ENCODE results near the gene ABHD14A. TPM values are rescaled to one million over a fixed set of nuclear protein-coding genes. Genes with fewer than 3 reads are reported as not detected.

Gene ABHD14A
- total and polyA plus RNA-seq, 2 of the 13 experiments (the other 11 are each of a cell fraction or from before 2014, with no cell fraction given) = 29.5 to 46.9 TPM

DNA sequence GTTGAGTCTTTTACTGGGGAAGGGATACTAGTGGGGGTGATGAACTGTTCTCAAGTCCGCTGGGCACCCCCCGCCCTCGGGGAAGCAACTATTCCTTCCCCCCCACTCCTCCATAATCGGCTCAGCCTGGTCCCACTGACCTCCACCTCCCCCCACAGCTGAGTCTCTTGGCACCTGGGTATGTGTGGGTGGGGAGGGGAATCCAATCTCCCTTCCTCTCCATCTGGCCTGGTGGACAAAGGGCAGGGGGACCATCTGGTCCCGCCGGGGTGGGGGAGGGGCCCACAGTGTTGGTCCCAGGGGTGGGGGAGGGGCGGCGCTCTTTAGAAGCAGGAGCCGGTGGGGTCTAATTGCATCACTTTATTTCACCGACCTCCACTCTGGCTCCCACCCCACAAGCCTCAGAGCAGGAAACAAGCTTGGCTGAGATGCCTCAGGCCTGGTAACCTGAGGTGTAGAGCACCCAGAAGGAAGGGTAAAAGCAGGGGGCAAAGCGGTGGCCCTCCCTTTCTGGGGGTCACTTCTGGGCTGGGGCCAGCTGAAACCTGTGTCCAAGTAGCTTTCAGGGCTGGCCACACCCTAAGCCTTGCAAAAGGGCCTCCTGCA lies 6.6 kb upstream of the ABHD14A start (continued):
- TF ChIP-seq ZNF605 (CRISPR knock-in tag; IDR thresholded peaks at IDR 0.05) = no peak
- TF ChIP-seq ZNF30 (CRISPR knock-in tag; IDR thresholded peaks at IDR 0.05) = no peak
- no peak for TF ChIP-seq TBL1XR1 (IDR thresholded peaks at IDR 0.05; ENCODE audit: borderline replicate concordance, low read length, partially characterized antibody)
- no peak for TF ChIP-seq NFE2 (CRISPR knock-in tag; IDR thresholded peaks at IDR 0.05)
- TF ChIP-seq, protein P1, sequence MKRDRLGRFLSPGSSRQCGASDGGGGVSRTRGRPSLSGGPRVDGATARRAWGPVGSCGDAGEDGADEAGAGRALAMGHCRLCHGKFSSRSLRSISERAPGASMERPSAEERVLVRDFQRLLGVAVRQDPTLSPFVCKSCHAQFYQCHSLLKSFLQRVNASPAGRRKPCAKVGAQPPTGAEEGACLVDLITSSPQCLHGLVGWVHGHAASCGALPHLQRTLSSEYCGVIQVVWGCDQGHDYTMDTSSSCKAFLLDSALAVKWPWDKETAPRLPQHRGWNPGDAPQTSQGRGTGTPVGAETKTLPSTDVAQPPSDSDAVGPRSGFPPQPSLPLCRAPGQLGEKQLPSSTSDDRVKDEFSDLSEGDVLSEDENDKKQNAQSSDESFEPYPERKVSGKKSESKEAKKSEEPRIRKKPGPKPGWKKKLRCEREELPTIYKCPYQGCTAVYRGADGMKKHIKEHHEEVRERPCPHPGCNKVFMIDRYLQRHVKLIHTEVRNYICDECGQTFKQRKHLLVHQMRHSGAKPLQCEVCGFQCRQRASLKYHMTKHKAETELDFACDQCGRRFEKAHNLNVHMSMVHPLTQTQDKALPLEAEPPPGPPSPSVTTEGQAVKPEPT (CRISPR knock-in tag; IDR thresholded peaks at IDR 0.05; ENCODE audit: low read depth) = no peak
- TF ChIP-seq, protein P2, sequence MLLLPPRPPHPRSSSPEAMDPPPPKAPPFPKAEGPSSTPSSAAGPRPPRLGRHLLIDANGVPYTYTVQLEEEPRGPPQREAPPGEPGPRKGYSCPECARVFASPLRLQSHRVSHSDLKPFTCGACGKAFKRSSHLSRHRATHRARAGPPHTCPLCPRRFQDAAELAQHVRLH (CRISPR knock-in tag; IDR thresholded peaks at IDR 0.05; ENCODE audit: borderline replicate concordance, low read depth) = 0 out of 2 replicates have a peak, but pooled peaks have one; percentile 8
- no peak for TF ChIP-seq PTBP1 (IDR thresholded peaks at IDR 0.05; ENCODE audit: low read depth, low read length, poor library complexity, severe bottlenecking)
- no peak for TF ChIP-seq ZNF800 (CRISPR knock-in tag; IDR thresholded peaks at IDR 0.05)
- TF ChIP-seq TOPORS (CRISPR knock-in tag; IDR thresholded peaks at IDR 0.05) = no peak
- no peak for TF ChIP-seq ZKSCAN8 (CRISPR knock-in tag; IDR thresholded peaks at IDR 0.05; ENCODE audit: borderline replicate concordance)
- no peak for TF ChIP-seq ZNF678 (CRISPR knock-in tag; IDR thresholded peaks at IDR 0.05)
- TF ChIP-seq ZNF589 (CRISPR knock-in tag; conservative IDR thresholded peaks at IDR 0.05) = no peak
- no peak for TF ChIP-seq ZKSCAN5 (CRISPR knock-in tag; IDR thresholded peaks at IDR 0.05)
- TF ChIP-seq, protein P3, sequence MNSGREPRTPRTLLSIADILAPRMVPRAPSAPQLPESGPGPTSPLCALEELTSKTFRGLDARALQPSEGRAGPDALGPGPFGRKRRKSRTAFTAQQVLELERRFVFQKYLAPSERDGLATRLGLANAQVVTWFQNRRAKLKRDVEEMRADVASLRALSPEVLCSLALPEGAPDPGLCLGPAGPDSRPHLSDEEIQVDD (CRISPR knock-in tag; IDR thresholded peaks at IDR 0.05; ENCODE audit: borderline replicate concordance) = no peak
- TF ChIP-seq, protein P4, sequence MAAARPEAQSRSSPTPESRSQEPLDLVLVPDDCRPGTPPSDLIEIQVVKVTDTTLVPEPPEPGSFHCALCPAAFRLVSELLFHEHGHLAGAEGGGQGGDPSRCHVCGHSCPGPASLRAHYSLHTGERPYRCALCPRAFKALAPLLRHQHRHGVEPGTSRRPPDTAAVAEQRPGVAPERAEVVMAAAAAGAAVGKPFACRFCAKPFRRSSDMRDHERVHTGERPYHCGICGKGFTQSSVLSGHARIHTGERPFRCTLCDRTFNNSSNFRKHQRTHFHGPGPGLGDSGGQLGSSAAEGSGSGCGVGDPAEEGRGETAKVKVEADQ (CRISPR knock-in tag; IDR thresholded peaks at IDR 0.05; ENCODE audit: borderline replicate concordance) = no peak
- TF ChIP-seq, protein P5, sequence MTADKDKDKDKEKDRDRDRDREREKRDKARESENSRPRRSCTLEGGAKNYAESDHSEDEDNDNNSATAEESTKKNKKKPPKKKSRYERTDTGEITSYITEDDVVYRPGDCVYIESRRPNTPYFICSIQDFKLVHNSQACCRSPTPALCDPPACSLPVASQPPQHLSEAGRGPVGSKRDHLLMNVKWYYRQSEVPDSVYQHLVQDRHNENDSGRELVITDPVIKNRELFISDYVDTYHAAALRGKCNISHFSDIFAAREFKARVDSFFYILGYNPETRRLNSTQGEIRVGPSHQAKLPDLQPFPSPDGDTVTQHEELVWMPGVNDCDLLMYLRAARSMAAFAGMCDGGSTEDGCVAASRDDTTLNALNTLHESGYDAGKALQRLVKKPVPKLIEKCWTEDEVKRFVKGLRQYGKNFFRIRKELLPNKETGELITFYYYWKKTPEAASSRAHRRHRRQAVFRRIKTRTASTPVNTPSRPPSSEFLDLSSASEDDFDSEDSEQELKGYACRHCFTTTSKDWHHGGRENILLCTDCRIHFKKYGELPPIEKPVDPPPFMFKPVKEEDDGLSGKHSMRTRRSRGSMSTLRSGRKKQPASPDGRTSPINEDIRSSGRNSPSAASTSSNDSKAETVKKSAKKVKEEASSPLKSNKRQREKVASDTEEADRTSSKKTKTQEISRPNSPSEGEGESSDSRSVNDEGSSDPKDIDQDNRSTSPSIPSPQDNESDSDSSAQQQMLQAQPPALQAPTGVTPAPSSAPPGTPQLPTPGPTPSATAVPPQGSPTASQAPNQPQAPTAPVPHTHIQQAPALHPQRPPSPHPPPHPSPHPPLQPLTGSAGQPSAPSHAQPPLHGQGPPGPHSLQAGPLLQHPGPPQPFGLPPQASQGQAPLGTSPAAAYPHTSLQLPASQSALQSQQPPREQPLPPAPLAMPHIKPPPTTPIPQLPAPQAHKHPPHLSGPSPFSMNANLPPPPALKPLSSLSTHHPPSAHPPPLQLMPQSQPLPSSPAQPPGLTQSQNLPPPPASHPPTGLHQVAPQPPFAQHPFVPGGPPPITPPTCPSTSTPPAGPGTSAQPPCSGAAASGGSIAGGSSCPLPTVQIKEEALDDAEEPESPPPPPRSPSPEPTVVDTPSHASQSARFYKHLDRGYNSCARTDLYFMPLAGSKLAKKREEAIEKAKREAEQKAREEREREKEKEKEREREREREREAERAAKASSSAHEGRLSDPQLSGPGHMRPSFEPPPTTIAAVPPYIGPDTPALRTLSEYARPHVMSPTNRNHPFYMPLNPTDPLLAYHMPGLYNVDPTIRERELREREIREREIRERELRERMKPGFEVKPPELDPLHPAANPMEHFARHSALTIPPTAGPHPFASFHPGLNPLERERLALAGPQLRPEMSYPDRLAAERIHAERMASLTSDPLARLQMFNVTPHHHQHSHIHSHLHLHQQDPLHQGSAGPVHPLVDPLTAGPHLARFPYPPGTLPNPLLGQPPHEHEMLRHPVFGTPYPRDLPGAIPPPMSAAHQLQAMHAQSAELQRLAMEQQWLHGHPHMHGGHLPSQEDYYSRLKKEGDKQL (CRISPR knock-in tag; IDR thresholded peaks at IDR 0.05; ENCODE audit: low read depth) = no peak
- TF ChIP-seq ZGPAT (CRISPR knock-in tag; IDR thresholded peaks at IDR 0.05) = no peak

Data from HepG2 (cell line).